HepG2 (cell line): ENCODE data around the gene VDR. TPM values are rescaled to one million over a fixed set of nuclear protein-coding genes. Genes with fewer than 3 reads are reported as not detected.

ENCODE experiments used
- ADNP ChIP-seq: sonication (generic); formaldehyde crosslinking; IDR thresholded peaks from 2 replicates; pipeline ENCODE4 v1.4.0; 2020; ENCODE audit warnings: missing genetic modification reagents
- CBX2 ChIP-seq, 2 experiments: fragments of 200-600 bp in 1 of 2; sonication (generic); formaldehyde crosslinking in 1 of 2; IDR thresholded peaks; 2 replicates each; pipeline versions ENCODE4 v1.7.0 to v1.8.1; 2018 to 2022; ENCODE audit warnings: low read depth in 2 of 2, low read length in 1 of 2, mild to moderate bottlenecking in 1 of 2, missing genetic modification reagents in 1 of 2
- HDAC6 ChIP-seq: fragments of 200-600 bp; sonication (generic); IDR thresholded peaks from 2 replicates; pipeline ENCODE4 v1.7.0; 2017; ENCODE audit warnings: mild to moderate bottlenecking, antibody characterized with exemption, low read length, low read depth
- HMG20A ChIP-seq: IDR thresholded peaks from 2 replicates; pipeline ENCODE4 v1.6.1; 2016; ENCODE audit warnings: borderline replicate concordance
- KDM5B ChIP-seq: sonication (generic); formaldehyde crosslinking; IDR thresholded peaks from 2 replicates; pipeline ENCODE4 v1.4.0; 2020; ENCODE audit warnings: missing genetic modification reagents, mild to moderate bottlenecking, borderline replicate concordance
- NCOA2 ChIP-seq: sonication (generic); formaldehyde crosslinking; IDR thresholded peaks from 2 replicates; pipeline ENCODE4 v1.8.0; 2022; ENCODE audit warnings: inconsistent platforms
- NRL ChIP-seq: sonication (generic); formaldehyde crosslinking; IDR thresholded peaks from 2 replicates; pipeline ENCODE4 v1.5.0; 2020; ENCODE audit warnings: missing genetic modification reagents, mild to moderate bottlenecking, moderate library complexity, borderline replicate concordance
- PPARG ChIP-seq: conservative IDR thresholded peaks from 2 replicates; pipeline ENCODE4 v1.6.1; 2016; ENCODE audit warnings: missing biosample characterization, missing genetic modification reagents
- REXO4 ChIP-seq: sonication (generic); formaldehyde crosslinking; IDR thresholded peaks from 2 replicates; pipeline ENCODE4 v1.8.0; 2022; ENCODE audit warnings: missing genetic modification reagents, mild to moderate bottlenecking, borderline replicate concordance
- SMYD3 ChIP-seq: sonication (generic); formaldehyde crosslinking; IDR thresholded peaks from 2 replicates; pipeline ENCODE4 v1.8.1; 2023; ENCODE audit warnings: mild to moderate bottlenecking, missing genetic modification reagents
- ZMYM2 ChIP-seq: sonication (generic); formaldehyde crosslinking; IDR thresholded peaks from 2 replicates; pipeline ENCODE4 v1.8.0; 2022; ENCODE audit warnings: mild to moderate bottlenecking, missing genetic modification reagents
- ZNF224 ChIP-seq: sonication (generic); formaldehyde crosslinking; IDR thresholded peaks from 2 replicates; pipeline ENCODE4 v1.5.0; 2020; ENCODE audit warnings: mild to moderate bottlenecking, missing genetic modification reagents
- ZNF672 ChIP-seq: sonication (generic); formaldehyde crosslinking; IDR thresholded peaks from 2 replicates; pipeline ENCODE4 v1.8.1; 2022; ENCODE audit warnings: missing genetic modification reagents
- ZNF713 ChIP-seq: sonication (generic); formaldehyde crosslinking; IDR thresholded peaks from 2 replicates; pipeline ENCODE4 v1.4.0; 2020; ENCODE audit warnings: mild to moderate bottlenecking, missing genetic modification reagents
- ZNF879 ChIP-seq: sonication (generic); formaldehyde crosslinking; IDR thresholded peaks from 2 replicates; pipeline ENCODE4 v1.8.1; 2023; ENCODE audit warnings: missing genetic modification reagents
- polyA plus RNA-seq, 8 experiments: library from polyadenylated mRNA; depleted of rRNA in 3 of 8; stranded (reverse) in 7 of 8; unstranded in 1 of 8; fragments of >200 nt; fragmentation: Illumina TruSeq in 4 of 8; extraction: Trizol in 4 of 8; gene quantifications; 2 replicates each; pipeline versions ENCODE4 v1.2.1 to v1.2.3, GENCODE V29; 2011 to 2016; ENCODE audit warnings: low read depth in 4 of 8, missing spikeins in 1 of 8, mixed read lengths in 1 of 8; ENCODE audit not compliant: insufficient read depth in 1 of 8
- total RNA-seq, 5 experiments: library from RNA; depleted of rRNA; stranded (reverse); fragments of >200 nt; fragmentation: Illumina TruSeq; extraction: Trizol; gene quantifications; 2 replicates each; pipeline ENCODE4 v1.2.3, GENCODE V29; 2016; ENCODE audit warnings: low read depth in 1 of 5
- TF ChIP-seq, protein P1 (sequence below): sonication (generic); formaldehyde crosslinking; IDR thresholded peaks from 2 replicates; pipeline ENCODE4 v1.8.0; 2022; ENCODE audit warnings: mild to moderate bottlenecking, missing genetic modification reagents
- TF ChIP-seq, protein P2 (sequence below): sonication (generic); formaldehyde crosslinking; IDR thresholded peaks from 2 replicates; pipeline ENCODE4 v1.5.1; 2020; ENCODE audit warnings: mild to moderate bottlenecking, missing genetic modification reagents
- TF ChIP-seq, protein P3 (sequence below): sonication (generic); formaldehyde crosslinking; IDR thresholded peaks from 2 replicates; pipeline ENCODE4 v1.4.0; 2020; ENCODE audit warnings: missing genetic modification reagents
- TF ChIP-seq, protein P4 (sequence below): IDR thresholded peaks from 2 replicates; pipeline ENCODE4 v1.6.1; 2016; ENCODE audit warnings: low read depth, missing genetic modification reagents, missing compliant biosample characterization

Gene VDR
- total and polyA plus RNA-seq, 2 of the 13 experiments (the other 11 are each of a cell fraction or from before 2014, with no cell fraction given) = 0.08 to 0.33 TPM

DNA sequence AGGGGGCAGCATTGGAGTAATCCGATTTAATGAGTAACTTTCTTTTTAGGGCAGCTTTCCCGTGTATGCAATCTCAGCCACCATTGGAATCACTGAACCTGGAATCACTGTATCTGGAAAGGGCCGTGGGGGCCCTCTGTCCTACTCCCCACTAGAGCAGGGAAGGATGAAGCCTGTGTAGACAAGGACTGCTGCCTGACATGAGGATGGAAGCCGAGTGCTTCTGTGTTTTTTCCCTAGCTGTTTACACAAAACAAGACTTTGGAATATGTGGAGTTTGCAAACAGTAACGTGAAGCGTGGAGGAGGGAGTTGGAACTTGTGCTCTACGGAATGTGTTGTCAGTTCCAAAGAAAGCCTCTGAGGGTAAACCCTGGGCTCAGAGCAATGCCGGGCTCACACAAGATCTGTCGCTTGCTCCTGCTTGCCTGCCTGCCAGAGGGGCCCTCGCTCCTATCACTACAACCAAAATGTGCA lies 52.7 kb downstream of the VDR start (continued):
- TF ChIP-seq, protein P1, sequence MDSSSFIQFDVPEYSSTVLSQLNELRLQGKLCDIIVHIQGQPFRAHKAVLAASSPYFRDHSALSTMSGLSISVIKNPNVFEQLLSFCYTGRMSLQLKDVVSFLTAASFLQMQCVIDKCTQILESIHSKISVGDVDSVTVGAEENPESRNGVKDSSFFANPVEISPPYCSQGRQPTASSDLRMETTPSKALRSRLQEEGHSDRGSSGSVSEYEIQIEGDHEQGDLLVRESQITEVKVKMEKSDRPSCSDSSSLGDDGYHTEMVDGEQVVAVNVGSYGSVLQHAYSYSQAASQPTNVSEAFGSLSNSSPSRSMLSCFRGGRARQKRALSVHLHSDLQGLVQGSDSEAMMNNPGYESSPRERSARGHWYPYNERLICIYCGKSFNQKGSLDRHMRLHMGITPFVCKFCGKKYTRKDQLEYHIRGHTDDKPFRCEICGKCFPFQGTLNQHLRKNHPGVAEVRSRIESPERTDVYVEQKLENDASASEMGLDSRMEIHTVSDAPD = no peak
- TF ChIP-seq NCOA2 (CRISPR knock-in tag) (peak; percentile 40; the same call in 1 of the 2 replicates), PPARG (CRISPR knock-in tag) (no peak), ZNF713 (CRISPR knock-in tag) (no peak), ZMYM2 (CRISPR knock-in tag) (no peak), ZNF224 (CRISPR knock-in tag) (no peak), SMYD3 (CRISPR knock-in tag) (no peak), HDAC6 (no peak), CBX2 (IDR thresholded peaks at IDR 0.05; ENCODE audit: low read depth, low read length) (no peak), CBX2 (CRISPR knock-in tag; IDR thresholded peaks at IDR 0.05; ENCODE audit: low read depth) (no peak), REXO4 (CRISPR knock-in tag) (no peak), ZNF672 (CRISPR knock-in tag) (no peak), KDM5B (CRISPR knock-in tag) (no peak), ZNF879 (CRISPR knock-in tag) (no peak), HMG20A (no peak), ADNP (no peak), NRL (CRISPR knock-in tag) (no peak)
- TF ChIP-seq, protein P2, sequence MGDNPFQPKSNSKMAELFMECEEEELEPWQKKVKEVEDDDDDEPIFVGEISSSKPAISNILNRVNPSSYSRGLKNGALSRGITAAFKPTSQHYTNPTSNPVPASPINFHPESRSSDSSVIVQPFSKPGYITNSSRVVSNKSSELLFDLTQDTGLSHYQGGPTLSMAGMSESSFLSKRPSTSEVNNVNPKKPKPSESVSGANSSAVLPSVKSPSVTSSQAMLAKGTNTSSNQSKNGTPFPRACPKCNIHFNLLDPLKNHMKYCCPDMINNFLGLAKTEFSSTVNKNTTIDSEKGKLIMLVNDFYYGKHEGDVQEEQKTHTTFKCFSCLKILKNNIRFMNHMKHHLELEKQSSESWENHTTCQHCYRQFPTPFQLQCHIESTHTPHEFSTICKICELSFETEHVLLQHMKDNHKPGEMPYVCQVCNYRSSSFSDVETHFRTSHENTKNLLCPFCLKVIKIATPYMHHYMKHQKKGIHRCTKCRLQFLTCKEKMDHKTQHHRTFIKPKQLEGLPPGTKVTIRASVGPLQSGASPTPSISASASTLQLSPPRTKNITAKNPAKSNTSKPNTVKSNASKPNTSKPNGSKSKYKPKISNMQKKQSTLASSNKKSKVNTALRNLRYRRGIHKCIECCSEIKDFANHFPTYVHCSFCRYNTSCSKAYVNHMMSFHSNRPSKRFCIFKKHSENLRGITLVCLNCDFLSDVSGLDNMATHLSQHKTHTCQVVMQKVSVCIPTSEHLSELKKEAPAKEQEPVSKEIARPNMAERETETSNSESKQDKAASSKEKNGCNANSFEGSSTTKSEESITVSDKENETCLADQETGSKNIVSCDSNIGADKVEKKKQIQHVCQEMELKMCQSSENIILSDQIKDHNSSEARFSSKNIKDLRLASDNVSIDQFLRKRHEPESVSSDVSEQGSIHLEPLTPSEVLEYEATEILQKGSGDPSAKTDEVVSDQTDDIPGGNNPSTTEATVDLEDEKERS (CRISPR knock-in tag) = no peak
- TF ChIP-seq, protein P3, sequence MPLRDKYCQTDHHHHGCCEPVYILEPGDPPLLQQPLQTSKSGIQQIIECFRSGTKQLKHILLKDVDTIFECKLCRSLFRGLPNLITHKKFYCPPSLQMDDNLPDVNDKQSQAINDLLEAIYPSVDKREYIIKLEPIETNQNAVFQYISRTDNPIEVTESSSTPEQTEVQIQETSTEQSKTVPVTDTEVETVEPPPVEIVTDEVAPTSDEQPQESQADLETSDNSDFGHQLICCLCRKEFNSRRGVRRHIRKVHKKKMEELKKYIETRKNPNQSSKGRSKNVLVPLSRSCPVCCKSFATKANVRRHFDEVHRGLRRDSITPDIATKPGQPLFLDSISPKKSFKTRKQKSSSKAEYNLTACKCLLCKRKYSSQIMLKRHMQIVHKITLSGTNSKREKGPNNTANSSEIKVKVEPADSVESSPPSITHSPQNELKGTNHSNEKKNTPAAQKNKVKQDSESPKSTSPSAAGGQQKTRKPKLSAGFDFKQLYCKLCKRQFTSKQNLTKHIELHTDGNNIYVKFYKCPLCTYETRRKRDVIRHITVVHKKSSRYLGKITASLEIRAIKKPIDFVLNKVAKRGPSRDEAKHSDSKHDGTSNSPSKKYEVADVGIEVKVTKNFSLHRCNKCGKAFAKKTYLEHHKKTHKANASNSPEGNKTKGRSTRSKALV = 0 out of 2 replicates have a peak, but pooled peaks have one; percentile 40
- TF ChIP-seq, protein P4, sequence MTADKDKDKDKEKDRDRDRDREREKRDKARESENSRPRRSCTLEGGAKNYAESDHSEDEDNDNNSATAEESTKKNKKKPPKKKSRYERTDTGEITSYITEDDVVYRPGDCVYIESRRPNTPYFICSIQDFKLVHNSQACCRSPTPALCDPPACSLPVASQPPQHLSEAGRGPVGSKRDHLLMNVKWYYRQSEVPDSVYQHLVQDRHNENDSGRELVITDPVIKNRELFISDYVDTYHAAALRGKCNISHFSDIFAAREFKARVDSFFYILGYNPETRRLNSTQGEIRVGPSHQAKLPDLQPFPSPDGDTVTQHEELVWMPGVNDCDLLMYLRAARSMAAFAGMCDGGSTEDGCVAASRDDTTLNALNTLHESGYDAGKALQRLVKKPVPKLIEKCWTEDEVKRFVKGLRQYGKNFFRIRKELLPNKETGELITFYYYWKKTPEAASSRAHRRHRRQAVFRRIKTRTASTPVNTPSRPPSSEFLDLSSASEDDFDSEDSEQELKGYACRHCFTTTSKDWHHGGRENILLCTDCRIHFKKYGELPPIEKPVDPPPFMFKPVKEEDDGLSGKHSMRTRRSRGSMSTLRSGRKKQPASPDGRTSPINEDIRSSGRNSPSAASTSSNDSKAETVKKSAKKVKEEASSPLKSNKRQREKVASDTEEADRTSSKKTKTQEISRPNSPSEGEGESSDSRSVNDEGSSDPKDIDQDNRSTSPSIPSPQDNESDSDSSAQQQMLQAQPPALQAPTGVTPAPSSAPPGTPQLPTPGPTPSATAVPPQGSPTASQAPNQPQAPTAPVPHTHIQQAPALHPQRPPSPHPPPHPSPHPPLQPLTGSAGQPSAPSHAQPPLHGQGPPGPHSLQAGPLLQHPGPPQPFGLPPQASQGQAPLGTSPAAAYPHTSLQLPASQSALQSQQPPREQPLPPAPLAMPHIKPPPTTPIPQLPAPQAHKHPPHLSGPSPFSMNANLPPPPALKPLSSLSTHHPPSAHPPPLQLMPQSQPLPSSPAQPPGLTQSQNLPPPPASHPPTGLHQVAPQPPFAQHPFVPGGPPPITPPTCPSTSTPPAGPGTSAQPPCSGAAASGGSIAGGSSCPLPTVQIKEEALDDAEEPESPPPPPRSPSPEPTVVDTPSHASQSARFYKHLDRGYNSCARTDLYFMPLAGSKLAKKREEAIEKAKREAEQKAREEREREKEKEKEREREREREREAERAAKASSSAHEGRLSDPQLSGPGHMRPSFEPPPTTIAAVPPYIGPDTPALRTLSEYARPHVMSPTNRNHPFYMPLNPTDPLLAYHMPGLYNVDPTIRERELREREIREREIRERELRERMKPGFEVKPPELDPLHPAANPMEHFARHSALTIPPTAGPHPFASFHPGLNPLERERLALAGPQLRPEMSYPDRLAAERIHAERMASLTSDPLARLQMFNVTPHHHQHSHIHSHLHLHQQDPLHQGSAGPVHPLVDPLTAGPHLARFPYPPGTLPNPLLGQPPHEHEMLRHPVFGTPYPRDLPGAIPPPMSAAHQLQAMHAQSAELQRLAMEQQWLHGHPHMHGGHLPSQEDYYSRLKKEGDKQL (CRISPR knock-in tag) = no peak
